ENCODE data around the gene PSMD3.
A peak's percentile ranks its signal among the peaks of the same experiment; 100 is the strongest.

Gene PSMD3

GRCh38 chr17:39980351-39981206 lies at the start of gene PSMD3:
Gene PSMD3 (plus strand): TSS chr17:39980807. CDS start chr17:39980971, 164 bp downstream.
- TF ChIP-seq CTCF (IDR thresholded peaks at IDR 0.05) = peak; percentile 69

GRCh38 chr17:39933912-39934311 lies 46.7 kb upstream of the PSMD3 start:
- TF ChIP-seq CTCF (IDR thresholded peaks at IDR 0.05) = no peak

GRCh38 chr17:39934324-39934723 lies 46.3 kb upstream of the PSMD3 start:
- TF ChIP-seq CTCF (IDR thresholded peaks at IDR 0.05) = no peak

- no peak for TF ChIP-seq CTCF (IDR thresholded peaks at IDR 0.05)
These were observed 44.7 kb upstream of the PSMD3 start for GRCh38 chr17:39935909-39936308.

- TF ChIP-seq CTCF (IDR thresholded peaks at IDR 0.05) = no peak
These were observed 43.2 kb upstream of the PSMD3 start for GRCh38 chr17:39937447-39937846.

GRCh38 chr17:39938140-39938869 lies 42.3 kb upstream of the PSMD3 start:
- no peak for TF ChIP-seq CTCF (IDR thresholded peaks at IDR 0.05)

- no peak for TF ChIP-seq CTCF (IDR thresholded peaks at IDR 0.05)
These were observed 41.5 kb upstream of the PSMD3 start for GRCh38 chr17:39939106-39939505.
